Spleen (tissue), 11 donors: ENCODE results near the gene NSUN3. TPM values are rescaled to one million over a fixed set of nuclear protein-coding genes. Genes with fewer than 3 reads are reported as not detected.

ENCODE experiments used
- DNase-seq: peaks from one replicate; pipeline ENCODE4 v3.0.0-alpha.2; 2020
- H3K27ac ChIP-seq, 8 donors: fragments of 200-600 bp; sonication (generic) in 7 of 8; 1 replicate in 4 of 8; 2 replicates in 4 of 8; pipeline versions ENCODE4 v1.5.0 to v1.8.0; 2016 to 2021; ENCODE audit warnings: inconsistent platforms in 4 of 8, mild to moderate bottlenecking in 4 of 8, moderate library complexity in 1 of 8
- H3K27me3 ChIP-seq, 7 donors: fragments of 200-600 bp; sonication (generic) in 6 of 7; replicated peaks in 1 of 7; 1 replicate in 4 of 7; 2 replicates in 3 of 7; pipeline versions ENCODE4 v1.5.0 to v1.8.0; 2016 to 2021; ENCODE audit warnings: inconsistent platforms in 3 of 7, mild to moderate bottlenecking in 1 of 7
- H3K36me3 ChIP-seq, 6 donors: fragments of 200-600 bp; sonication (generic) in 5 of 6; 1 replicate in 4 of 6; 2 replicates in 2 of 6; pipeline versions ENCODE4 v1.5.0 to v1.8.0; 2016 to 2021; ENCODE audit warnings: inconsistent platforms in 2 of 6
- H3K4me1 ChIP-seq, 6 donors: fragments of 200-600 bp; sonication (generic) in 5 of 6; 1 replicate in 3 of 6; 2 replicates in 3 of 6; pipeline versions ENCODE4 v1.5.0 to v1.8.0; 2016 to 2021; ENCODE audit warnings: inconsistent platforms in 3 of 6
- H3K4me3 ChIP-seq, 8 donors: fragments of 200-600 bp; sonication (generic) in 7 of 8; 1 replicate in 4 of 8; 2 replicates in 4 of 8; pipeline versions ENCODE4 v1.5.0 to v1.8.0; 2016 to 2021; ENCODE audit warnings: inconsistent platforms in 4 of 8, mild to moderate bottlenecking in 4 of 8, moderate library complexity in 2 of 8
- H3K9me3 ChIP-seq, 8 donors: fragments of 200-600 bp; sonication (generic) in 7 of 8; 1 replicate in 4 of 8; 2 replicates in 4 of 8; pipeline versions ENCODE4 v1.5.0 to v1.8.0; 2016 to 2021; ENCODE audit warnings: inconsistent platforms in 4 of 8
- POLR2A ChIP-seq, 3 donors: fragments of 450-650 bp; IDR thresholded peaks; one replicate each; pipeline ENCODE4 v1.5.1; 2017; ENCODE audit warnings: antibody characterized with exemption in 3 of 3, mild to moderate bottlenecking in 1 of 3
- POLR2AphosphoS5 ChIP-seq, 3 donors: sonication (generic); formaldehyde crosslinking; IDR thresholded peaks; one replicate each; pipeline ENCODE4 v1.5.1; 2017; ENCODE audit warnings: antibody characterized with exemption in 3 of 3
- WGBS, 5 donors: extraction: QIAGEN DNeasy Blood & Tissue Kit in 3 of 5; methylation state at CpG; one replicate each; pipeline versions ENCODE4 v1.1.5 to v1.1.7; 2013 to 2018; 5-methylcytosine and 5-hydroxymethylcytosine counted together
- intact Hi-C: fragments of 100-400 bp; cut with DNase I; formaldehyde crosslinking; loops from one replicate; pipeline ENCODE4 v1.15.0; 2023; ENCODE audit warnings: low total_unique reads
- polyA plus RNA-seq, 3 donors: library from polyadenylated mRNA; stranded (reverse); fragments of 200-250 nt; gene quantifications; one replicate each; pipeline ENCODE4 v1.2.1, GENCODE V29; 2013
- total RNA-seq, 7 donors: library from RNA; depleted of rRNA in 3 of 7; stranded (reverse); fragments of >200 nt in 3 of 7; fragmentation: NEBNext Ultra II Directional in 4 of 7; extraction: Animal tissue kit (Norgen Biotek cat#: 25700) in 4 of 7; gene quantifications; one replicate each; pipeline versions ENCODE4 v1.1.0 to v1.2.1, GENCODE V29; 2016 to 2021
- TF ChIP-seq, protein P1 (sequence below), 11 experiments: fragments of 200-600 bp in 7 of 11; fragments of 450-650 bp in 4 of 11; sonication (generic) in 4 of 11; IDR thresholded peaks in 8 of 11; conservative IDR thresholded peaks in 3 of 11; 1 replicate in 7 of 11; 2 replicates in 4 of 11; pipeline versions ENCODE4 v1.4.0 to v1.8.0; 2016 to 2021; ENCODE audit warnings: antibody characterized with exemption in 11 of 11, inconsistent platforms in 4 of 11, mild to moderate bottlenecking in 1 of 11
- donor health status: healthy with polysubstance abuse.
- donor health status: DM: no; HTN: no; CAD: no; lungs with moderate emphysema.
- donor health status: DM: no; HTN: no; CAD: no.
- donor health status: Bipolar disorder and iron deficiency.
- donor health status: healthy.
- donor health status: DM: no; HTN: no; CAD: no.
- donor health status: DM: yes; HTN: yes; CAD: no.

Gene NSUN3
- total and polyA plus RNA-seq, 10 donors, result 3.0 to 28.5 (median 21.0) TPM

DNA sequence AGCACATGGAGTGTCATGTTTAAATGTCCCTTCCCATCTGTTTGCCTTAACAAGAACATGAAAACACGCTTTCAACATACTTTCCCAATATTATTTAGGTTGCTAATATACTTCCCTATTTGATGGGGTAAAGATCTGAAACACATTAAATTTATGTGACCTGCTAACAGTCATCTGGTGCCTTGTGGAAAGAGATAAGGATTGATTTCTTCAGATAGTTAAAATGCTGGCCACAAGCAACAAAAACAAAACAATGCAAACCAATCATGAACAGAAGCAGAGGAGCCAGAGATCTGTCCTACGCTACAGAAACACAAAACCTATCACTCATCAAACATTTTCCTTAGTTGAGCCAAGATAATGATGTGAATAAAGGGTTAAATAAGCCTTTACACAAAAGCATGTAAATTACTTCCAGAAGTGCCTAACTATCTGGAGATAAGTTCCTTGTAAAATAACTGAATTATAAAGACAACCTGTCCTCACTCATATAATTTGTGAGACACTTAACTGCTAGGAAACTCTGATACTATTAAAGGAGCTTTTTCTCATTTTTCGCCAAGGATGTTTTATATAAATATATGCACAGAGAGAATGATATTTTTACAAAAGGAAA lies 109.9 kb downstream of the NSUN3 start:
- DNase-seq, result no peak
- intact Hi-C loops, result no loop called here
- Histone ChIP-seq H3K27ac (no peak overlapping the region), H3K27me3 (no peaks in the 10 kb centered on the region), H3K36me3 (no peaks in the 10 kb centered on the region), H3K4me3 (no peak overlapping the region), H3K9me3 (no peaks in the 10 kb centered on the region), H3K4me1 (peaks cover 0 to 8% (median 0%) of the 10 kb centered on the region in 6 donors)
- no peak for TF ChIP-seq POLR2A (IDR thresholded peaks at IDR 0.05)
- no peak for TF ChIP-seq POLR2AphosphoS5 (IDR thresholded peaks at IDR 0.05)
- WGBS, 5 donors, result 66 to 82% (median 75%) methylated on average over 3 of the region's 3 CpGs

DNA sequence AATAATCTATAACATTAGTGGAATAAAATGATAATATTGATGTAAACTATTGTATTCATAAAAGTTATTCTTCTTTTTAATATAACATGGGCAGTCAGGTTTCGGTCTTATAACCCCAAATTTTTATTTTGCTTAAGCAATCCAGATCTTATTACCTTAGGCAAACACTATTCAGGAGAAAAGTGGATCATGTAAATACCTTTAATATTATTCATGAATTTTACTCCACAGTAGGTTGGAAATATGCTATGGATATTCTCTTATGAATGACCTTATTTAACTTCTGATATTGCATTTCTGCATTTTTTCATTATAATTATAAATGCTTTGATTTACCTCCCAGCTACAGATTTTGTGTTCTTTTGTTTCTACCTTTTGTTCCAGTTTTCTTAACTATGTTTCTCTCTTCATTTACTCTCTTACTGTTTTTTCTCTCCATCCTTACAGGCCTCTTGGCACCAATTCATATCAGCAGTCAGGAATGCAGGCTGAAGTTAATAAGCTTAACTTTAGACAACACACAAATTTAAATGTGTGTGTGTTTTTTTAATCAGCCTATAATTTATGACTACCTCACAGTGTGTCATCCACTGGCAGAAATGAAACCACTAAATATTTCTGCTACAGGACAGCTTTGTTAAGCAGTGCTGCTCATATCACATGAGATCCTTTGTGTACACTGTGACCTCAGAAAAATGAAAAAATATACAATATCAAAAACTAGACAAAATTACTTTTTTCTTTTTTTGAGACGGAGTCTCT lies 111.0 kb downstream of the NSUN3 start:
- 77 to 90% (median 83%) methylated on average over 2 of the region's 2 CpGs for WGBS, 5 donors
- peaks cover 0 to 8% (median 0%) of the 10 kb centered on the region in 6 donors for H3K4me1 ChIP-seq
- intact Hi-C loops, result no loop called here

DNA sequence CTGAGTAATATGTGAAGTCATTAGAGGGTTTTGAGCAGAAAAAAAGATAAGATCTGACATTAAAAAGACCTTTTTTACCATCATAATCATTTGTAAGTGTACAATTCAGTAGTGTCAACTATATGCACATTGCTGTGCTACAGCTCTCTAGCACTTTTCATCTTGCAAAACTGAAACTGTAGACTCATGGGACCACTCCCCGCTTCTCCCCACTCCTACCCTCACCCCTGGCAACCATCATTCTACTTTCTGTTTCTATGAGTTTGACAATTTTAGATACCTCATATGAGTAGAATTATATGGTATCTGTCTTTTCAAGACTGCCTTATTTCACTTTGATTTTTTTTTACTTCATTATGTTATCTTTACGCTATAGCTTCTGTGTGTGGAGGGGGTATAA lies 112.8 kb downstream of the NSUN3 start:
- Histone ChIP-seq H3K27me3 (no peaks in the 10 kb centered on the region), H3K9me3 (no peaks in the 10 kb centered on the region), H3K36me3 (no peaks in the 10 kb centered on the region), H3K27ac (no peak overlapping the region), H3K4me3 (no peak overlapping the region), H3K4me1 (peaks cover 0 to 8% (median 0%) of the 10 kb centered on the region in 6 donors)
- WGBS, 5 donors, result 88 to 94% (median 91%) methylated on average over 2 of the region's 2 CpGs
- no peak for DNase-seq
- intact Hi-C loops, result no loop called here
- TF ChIP-seq POLR2A (IDR thresholded peaks at IDR 0.05) (no peak), POLR2AphosphoS5 (IDR thresholded peaks at IDR 0.05) (no peak)
- TF ChIP-seq, protein P1, sequence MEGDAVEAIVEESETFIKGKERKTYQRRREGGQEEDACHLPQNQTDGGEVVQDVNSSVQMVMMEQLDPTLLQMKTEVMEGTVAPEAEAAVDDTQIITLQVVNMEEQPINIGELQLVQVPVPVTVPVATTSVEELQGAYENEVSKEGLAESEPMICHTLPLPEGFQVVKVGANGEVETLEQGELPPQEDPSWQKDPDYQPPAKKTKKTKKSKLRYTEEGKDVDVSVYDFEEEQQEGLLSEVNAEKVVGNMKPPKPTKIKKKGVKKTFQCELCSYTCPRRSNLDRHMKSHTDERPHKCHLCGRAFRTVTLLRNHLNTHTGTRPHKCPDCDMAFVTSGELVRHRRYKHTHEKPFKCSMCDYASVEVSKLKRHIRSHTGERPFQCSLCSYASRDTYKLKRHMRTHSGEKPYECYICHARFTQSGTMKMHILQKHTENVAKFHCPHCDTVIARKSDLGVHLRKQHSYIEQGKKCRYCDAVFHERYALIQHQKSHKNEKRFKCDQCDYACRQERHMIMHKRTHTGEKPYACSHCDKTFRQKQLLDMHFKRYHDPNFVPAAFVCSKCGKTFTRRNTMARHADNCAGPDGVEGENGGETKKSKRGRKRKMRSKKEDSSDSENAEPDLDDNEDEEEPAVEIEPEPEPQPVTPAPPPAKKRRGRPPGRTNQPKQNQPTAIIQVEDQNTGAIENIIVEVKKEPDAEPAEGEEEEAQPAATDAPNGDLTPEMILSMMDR (IDR thresholded peaks at IDR 0.05 in 8 of 11, conservative IDR thresholded peaks at IDR 0.05 in 3 of 11), result no peak

More for the DNA sequence above, 111.0 kb downstream of the NSUN3 start:
- Histone ChIP-seq H3K27ac (no peak overlapping the region), H3K4me3 (no peak overlapping the region), H3K36me3 (no peaks in the 10 kb centered on the region), H3K27me3 (no peaks in the 10 kb centered on the region), H3K9me3 (no peaks in the 10 kb centered on the region)
- DNase-seq, result no peak
- TF ChIP-seq POLR2A (IDR thresholded peaks at IDR 0.05) (no peak), POLR2AphosphoS5 (IDR thresholded peaks at IDR 0.05) (no peak)
- TF ChIP-seq, protein P1 (IDR thresholded peaks at IDR 0.05 in 8 of 11, conservative IDR thresholded peaks at IDR 0.05 in 3 of 11), result no peak

DNA sequence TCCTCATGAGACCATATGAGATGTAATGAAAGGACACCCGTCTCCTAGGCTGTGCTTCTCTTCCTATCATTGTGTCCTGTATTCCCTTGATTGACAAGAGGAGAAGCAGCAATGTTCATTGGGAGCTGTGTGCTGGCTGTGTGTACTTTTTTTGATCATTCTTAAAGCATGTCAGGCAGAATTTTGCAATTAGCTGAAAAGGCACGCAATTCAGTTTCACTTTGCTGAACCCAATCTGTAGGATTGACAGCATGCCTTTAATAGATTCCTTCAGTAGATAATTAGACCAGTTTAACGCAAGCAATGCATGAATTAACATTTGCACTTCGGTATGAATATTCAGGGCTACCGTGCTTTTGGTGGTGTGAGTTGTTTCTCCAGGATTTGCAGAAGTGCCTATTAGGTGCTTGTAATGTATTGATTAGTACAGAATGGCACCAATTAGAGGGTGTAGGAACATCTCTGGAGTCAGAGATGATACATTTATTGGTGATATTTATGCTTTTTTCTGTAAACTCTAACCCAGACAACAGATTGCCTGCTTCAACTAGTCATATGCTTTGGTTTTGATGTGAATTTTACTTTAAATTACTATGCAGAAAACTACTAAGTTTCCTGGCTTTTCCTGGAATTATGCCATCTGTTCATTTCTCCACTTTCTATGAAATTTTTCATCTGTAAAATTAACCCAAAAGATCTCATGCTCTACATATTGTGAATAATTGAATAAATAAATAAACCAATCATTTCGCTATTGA lies 114.3 kb downstream of the NSUN3 start:
- TF ChIP-seq POLR2A (IDR thresholded peaks at IDR 0.05) (no peak), POLR2AphosphoS5 (IDR thresholded peaks at IDR 0.05) (no peak)
- TF ChIP-seq, protein P1 (IDR thresholded peaks at IDR 0.05 in 8 of 11, conservative IDR thresholded peaks at IDR 0.05 in 3 of 11), result no peak
- intact Hi-C loops, result no loop called here
- H3K4me3 ChIP-seq, result no peak overlapping the region
- no peaks in the 10 kb centered on the region for H3K27me3 ChIP-seq
- DNase-seq, result no peak
- 54 to 83% (median 68%) methylated on average over 6 of the region's 6 CpGs for WGBS, 5 donors
- peaks cover 0 to 8% (median 0%) of the 10 kb centered on the region in 6 donors for H3K4me1 ChIP-seq
- no peak overlapping the region for H3K27ac ChIP-seq
- no peaks in the 10 kb centered on the region for H3K9me3 ChIP-seq
- H3K36me3 ChIP-seq, result no peaks in the 10 kb centered on the region

Other genes with a start within 250 kb of the NSUN3 start
- gene PROS1, start 89.2 kb upstream of the NSUN3 start, total RNA-seq, result 10 to 100 TPM; 17.0 to 42.8 (median 30.1) TPM
- 1 to 10 TPM; 2.5 to 5.6 (median 5.0) TPM for gene PROS1, start 89.2 kb upstream of the NSUN3 start, polyA plus RNA-seq
- 10 to 100 TPM in 5 of 7 donors, 1 to 10 TPM in 2; 8.9 to 15.7 (median 11.7) TPM for gene ARL13B, start 82.9 kb upstream of the NSUN3 start, total RNA-seq
- gene ARL13B, start 82.9 kb upstream of the NSUN3 start, polyA plus RNA-seq, result 1 to 10 TPM; 3.0 to 4.2 (median 3.0) TPM
- gene STX19, start 34.5 kb upstream of the NSUN3 start, total RNA-seq, result 1 to 10 TPM in 3 of 7 donors, under 1 TPM in 3, not detected in 1; 0.32 to 1.6 (median 0.98) TPM
- under 1 TPM in 2 of 3 donors, not detected in 1; 0.38 to 0.48 TPM for gene STX19, start 34.5 kb upstream of the NSUN3 start, polyA plus RNA-seq
- 1 to 10 TPM; 4.6 to 9.6 (median 5.9) TPM for gene DHFR2, start 145 bp upstream of the NSUN3 start, total RNA-seq
- gene DHFR2, start 145 bp upstream of the NSUN3 start, polyA plus RNA-seq, result 1 to 10 TPM; 1.7 to 3.3 (median 2.6) TPM